Kidney capillary endothelial cell (primary cell): ENCODE results near the gene TEP1.
A peak's percentile ranks its signal among the peaks of the same experiment; 100 is the strongest.

Source experiments
- DNase-seq: peaks from one replicate; pipeline ENCODE4 v3.0.0-alpha.2; 2018; ENCODE audit warnings: low spot score

TEP1 gene

DNA sequence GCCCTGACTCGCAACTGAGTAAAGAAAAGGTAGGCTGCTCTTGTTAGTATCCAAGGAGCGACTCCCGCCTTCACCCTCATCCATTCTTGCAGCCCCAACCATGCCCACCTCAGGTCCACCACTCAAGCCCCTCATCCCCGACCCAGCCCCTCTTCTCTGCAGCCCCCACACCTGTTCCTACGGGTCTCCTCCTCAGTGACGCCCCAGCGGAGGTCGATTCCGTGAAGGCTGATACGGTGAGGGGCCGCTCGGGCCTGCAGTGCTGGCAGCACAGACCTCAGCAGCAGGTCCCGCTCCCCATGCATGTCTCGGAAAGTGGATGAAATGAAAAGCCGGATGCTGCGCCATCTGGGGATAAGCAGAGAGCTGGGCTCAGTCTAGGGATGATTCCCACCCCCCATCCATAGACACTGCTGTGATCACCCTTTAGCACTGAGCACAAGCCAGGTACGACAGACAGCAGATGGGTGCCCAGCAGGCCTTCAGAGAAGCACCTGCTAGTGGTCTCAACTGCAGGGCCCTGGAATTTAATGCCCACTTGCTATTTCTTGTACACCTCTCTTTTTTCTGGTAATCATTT lies 26.9 kb downstream of the TEP1 start:
- DNase-seq, result no peak

DNA sequence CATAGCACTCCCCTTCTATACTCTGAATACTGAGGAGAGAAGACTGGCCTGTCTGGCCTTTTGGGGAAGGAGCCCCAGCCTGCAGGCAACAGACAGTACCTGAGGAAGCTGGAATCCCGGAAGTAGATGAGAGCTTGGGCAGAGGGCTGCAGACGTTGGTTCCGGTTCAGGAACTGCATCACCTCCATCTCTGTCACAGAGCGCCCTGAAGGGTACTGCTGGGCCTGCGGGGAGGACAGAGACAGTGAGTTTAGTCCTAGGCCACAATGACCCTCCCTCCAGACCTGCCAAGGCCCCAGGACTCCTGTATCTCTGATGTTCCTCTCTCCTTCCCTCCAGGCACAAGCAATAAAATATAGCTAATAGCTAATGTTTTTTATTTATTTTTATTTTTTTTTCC lies 28.4 kb downstream of the TEP1 start:
- DNase-seq, result no peak

- DNase-seq, result no peak
These were observed 29.0 kb downstream of the TEP1 start for GRCh38 chr14:20384321-20384720.

- no peak for DNase-seq
These were observed 29.7 kb downstream of the TEP1 start for GRCh38 chr14:20383636-20384035.

- DNase-seq, result no peak
These were observed 30.3 kb downstream of the TEP1 start for GRCh38 chr14:20383032-20383431.

- no peak for DNase-seq
These were observed 30.8 kb downstream of the TEP1 start for GRCh38 chr14:20382526-20382925.

GRCh38 chr14:20381341-20381740 lies 32.0 kb downstream of the TEP1 start:
- no peak for DNase-seq

- DNase-seq, result no peak
These were observed 32.6 kb downstream of the TEP1 start for GRCh38 chr14:20380681-20381080.

DNA sequence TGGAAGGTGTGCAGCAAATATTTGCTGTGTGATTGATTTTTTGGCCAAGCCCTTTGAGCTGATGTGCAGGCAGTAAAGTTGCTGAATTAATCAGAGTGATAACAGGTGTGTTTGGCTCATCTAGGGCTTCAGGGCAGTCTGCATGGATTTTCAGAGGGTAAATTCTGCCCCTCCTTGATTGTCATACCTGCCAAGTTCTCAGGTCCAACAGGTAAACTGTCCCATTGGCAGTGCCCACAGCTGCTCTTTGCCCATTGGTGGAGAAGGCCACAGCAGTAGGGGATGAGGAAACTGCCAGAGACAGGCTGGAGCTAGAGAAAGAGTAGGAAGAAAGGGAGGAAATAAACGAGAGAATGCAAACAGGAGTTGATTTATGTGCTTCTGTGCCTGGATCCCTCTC lies 33.6 kb downstream of the TEP1 start:
- DNase-seq, result no peak

- no peak for DNase-seq
These were observed 36.1 kb downstream of the TEP1 start for GRCh38 chr14:20377171-20377570.

- no peak for DNase-seq
These were observed 37.2 kb downstream of the TEP1 start for GRCh38 chr14:20376071-20376588.

DNA sequence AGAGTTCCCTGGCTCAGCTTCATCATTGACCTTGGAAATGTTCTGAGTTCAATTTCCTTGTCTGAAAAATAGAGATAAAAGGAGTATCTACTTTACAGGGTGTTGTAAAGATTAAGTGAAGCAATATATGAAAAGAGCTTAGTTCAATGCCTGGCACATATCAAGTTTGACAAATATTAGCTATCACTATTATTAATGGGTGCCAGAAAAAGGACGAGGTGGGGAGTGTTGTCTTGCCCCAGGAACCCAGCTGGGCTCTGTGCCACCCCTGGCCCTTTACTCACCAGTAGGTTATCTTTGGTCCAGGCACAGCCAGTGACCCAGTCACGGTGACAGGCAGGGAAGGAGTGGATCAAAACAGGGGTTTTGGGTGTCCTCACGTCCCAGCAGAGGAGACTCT lies 37.8 kb downstream of the TEP1 start:
- no peak for DNase-seq

- DNase-seq, result no peak
These were observed 40.5 kb downstream of the TEP1 start for GRCh38 chr14:20372796-20373195.

- no peak for DNase-seq
These were observed 47.4 kb downstream of the TEP1 start for GRCh38 chr14:20365928-20366327.

- DNase-seq, result peak; percentile 27
These were observed 54.8 kb downstream of the TEP1 start for GRCh38 chr14:20358474-20358873.

- no peak for DNase-seq
These were observed 56.9 kb downstream of the TEP1 start for GRCh38 chr14:20356422-20356821.

- no peak for DNase-seq
These were observed 62.4 kb downstream of the TEP1 start for GRCh38 chr14:20350860-20351259.

DNA sequence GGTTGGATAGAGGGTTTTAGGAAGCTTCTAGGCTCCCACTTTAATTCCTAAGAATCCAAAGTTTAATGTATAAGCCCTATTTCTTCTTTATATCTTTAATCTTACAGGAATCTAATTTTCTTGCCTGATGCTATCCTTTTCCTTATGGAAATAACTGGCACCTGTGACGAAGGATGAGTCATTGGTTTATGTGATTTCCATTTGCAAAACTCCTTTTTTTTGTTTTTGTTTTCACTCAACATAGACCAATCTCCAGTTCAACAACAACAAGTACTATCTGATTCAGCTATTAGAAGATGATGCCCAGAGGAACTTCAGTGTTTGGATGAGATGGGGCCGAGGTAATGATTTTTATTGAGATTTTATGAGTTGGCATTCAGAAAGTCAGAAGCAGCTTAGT lies 63.0 kb downstream of the TEP1 start:
- DNase-seq, result no peak

- no peak for DNase-seq
These were observed 65.6 kb downstream of the TEP1 start for GRCh38 chr14:20347747-20348146.

- no peak for DNase-seq
These were observed 66.6 kb downstream of the TEP1 start for GRCh38 chr14:20346713-20347112.

- DNase-seq, result no peak
These were observed 67.9 kb downstream of the TEP1 start for GRCh38 chr14:20345366-20345765.

GRCh38 chr14:20343862-20344220 lies 69.5 kb downstream of the TEP1 start:
- peak; percentile 38 for DNase-seq

- peak; percentile 100 for DNase-seq
These were observed 70.0 kb downstream of the TEP1 start, which contains the start of gene PARP2 for GRCh38 chr14:20343092-20343861. TSS of gene PARP2 (plus strand) at chr14:20343635. CDS start at chr14:20343642, 7 bp downstream.

DNA sequence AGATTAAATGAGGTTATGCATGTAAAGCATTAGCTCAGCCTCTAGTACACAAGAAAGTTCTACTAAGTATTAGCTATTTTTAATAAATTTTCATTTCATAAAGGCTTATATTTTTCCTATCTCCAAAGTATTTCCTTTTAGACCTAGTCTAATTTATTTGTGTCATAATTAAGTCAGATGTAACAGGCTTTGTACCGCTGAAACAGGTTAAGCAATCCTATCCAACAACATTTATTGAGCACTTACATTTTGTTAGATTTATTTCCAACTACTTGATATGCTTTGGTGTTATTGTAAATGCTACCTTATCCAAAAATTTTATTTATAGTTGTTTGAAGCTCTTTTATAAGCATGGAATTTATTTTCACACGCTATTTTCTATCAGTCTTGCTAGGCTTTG lies 71.7 kb downstream of the TEP1 start:
- no peak for DNase-seq
